RWPE1 (cell line): ENCODE results near the gene ENTPD7.
A peak's percentile ranks its signal among the peaks of the same experiment; 100 is the strongest.

Source experiments
- CTCF ChIA-PET: fragments of 350-600 bp; sonication (Branson Sonifier 250); formaldehyde crosslinking; extraction: SDS; loops from one replicate; lab custom pipeline; 2021; lab: Yijun Ruan, JAX
- POLR2A ChIA-PET: fragments of 400-600 bp; formaldehyde crosslinking; extraction: SDS; loops from one replicate; lab custom pipeline; 2020; ENCODE audit warnings: antibody characterized with exemption; ENCODE audit not compliant: low non-redundant PET; lab: Yijun Ruan, JAX
- DNase-seq: peaks from one replicate; pipeline ENCODE4 v3.0.0; 2012; ENCODE audit warnings: low spot score
- H3K27ac ChIP-seq: fragments of 450-650 bp; 2 replicates; pipeline ENCODE4 v1.5.1; 2017
- TF ChIP-seq, protein P1 (sequence below): fragments of 450-650 bp; conservative IDR thresholded peaks from 2 replicates; pipeline ENCODE4 v1.5.1; 2017; ENCODE audit warnings: low read depth, mild to moderate bottlenecking

Gene ENTPD7

DNA sequence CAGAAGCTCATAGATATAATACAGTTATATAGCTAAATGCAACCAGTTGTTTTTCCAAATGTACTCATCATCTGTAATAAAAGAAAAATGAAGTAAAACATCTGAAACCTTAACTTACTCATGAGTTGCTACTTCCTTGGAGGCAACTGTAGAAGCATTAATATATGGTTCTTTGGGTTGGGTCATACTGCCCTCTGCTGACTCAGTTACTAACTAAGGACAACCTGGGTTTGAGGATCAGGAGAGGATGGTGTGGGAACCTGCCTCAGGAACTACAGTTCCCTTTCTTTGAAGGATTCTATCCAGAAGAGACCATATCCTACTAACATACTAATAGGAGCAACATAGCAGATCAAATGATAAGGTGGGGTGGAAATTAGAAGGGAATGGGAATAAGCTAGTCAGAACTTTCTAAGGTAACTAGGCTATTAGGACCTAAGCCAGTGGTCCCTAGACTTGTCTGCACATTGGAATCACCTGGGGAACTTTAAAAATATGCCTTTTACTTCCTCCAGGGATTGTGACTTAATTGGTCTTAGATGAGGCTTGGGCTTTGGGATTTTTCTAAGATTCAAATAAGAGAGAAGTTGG is 51.9 kb downstream of the ENTPD7 start:
- POLR2A ChIA-PET: no interaction called here
- peak; percentile 50 for DNase-seq

GRCh38 chr10:99714446-99714845 is 55.1 kb downstream of the ENTPD7 start:
- H3K27ac ChIP-seq: no peak overlapping the region
- ChIA-PET CTCF (interaction anchor here (0.6 to 0.7 kb wide), 2 partner anchors 356 to 819 kb away, joined by 3 to 6 read pairs; no protein-coding TSS in a partner anchor), POLR2A (no interaction called here)
- no peak for DNase-seq
- TF ChIP-seq, protein P1, sequence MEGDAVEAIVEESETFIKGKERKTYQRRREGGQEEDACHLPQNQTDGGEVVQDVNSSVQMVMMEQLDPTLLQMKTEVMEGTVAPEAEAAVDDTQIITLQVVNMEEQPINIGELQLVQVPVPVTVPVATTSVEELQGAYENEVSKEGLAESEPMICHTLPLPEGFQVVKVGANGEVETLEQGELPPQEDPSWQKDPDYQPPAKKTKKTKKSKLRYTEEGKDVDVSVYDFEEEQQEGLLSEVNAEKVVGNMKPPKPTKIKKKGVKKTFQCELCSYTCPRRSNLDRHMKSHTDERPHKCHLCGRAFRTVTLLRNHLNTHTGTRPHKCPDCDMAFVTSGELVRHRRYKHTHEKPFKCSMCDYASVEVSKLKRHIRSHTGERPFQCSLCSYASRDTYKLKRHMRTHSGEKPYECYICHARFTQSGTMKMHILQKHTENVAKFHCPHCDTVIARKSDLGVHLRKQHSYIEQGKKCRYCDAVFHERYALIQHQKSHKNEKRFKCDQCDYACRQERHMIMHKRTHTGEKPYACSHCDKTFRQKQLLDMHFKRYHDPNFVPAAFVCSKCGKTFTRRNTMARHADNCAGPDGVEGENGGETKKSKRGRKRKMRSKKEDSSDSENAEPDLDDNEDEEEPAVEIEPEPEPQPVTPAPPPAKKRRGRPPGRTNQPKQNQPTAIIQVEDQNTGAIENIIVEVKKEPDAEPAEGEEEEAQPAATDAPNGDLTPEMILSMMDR: no peak

More for the DNA sequence above, 51.9 kb downstream of the ENTPD7 start:
- CTCF ChIA-PET: interaction anchor here (0.6 to 1.4 kb wide), 8 partner anchors 12 to 152 kb away, joined by 3 to 6 read pairs (median 4); no protein-coding TSS in a partner anchor
- no peak overlapping the region for H3K27ac ChIP-seq
- TF ChIP-seq, protein P1: peak; percentile 69

DNA sequence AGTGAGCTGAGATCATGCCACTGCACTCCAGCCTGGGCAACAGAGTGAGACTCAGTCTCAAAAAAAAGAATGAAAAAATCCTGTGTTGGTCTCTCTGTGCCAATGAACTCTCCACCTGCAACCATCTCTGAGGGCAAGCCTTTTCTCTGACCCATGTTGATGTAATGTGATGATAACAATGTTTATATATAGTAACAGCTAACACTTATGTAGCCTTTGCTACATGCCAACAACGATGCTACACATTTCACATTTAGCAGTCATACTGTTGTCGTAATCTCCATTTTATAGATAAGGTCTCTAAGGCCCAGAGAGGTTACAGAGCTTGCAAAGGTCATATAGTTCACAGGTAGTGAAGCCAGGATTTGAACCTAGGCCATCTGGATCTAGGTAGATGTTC is 61.1 kb downstream of the ENTPD7 start:
- ChIA-PET POLR2A (interaction anchor here (1.0 kb wide), 1 partner anchor 99 kb away, joined by 4 read pairs; no protein-coding TSS in a partner anchor), CTCF (interaction anchor here (0.6 kb wide), 1 partner anchor 1962 kb away, joined by 5 read pairs; no protein-coding TSS in a partner anchor)
- no peak overlapping the region for H3K27ac ChIP-seq
- no peak for DNase-seq
- TF ChIP-seq, protein P1: no peak

- DNase-seq: no peak
- TF ChIP-seq, protein P1: no peak
- ChIA-PET POLR2A (interaction anchor here (0.7 kb wide), 1 partner anchor 10 kb away, joined by 3 read pairs; no protein-coding TSS in a partner anchor), CTCF (interaction anchor here (0.7 kb wide), 1 partner anchor 1970 kb away, joined by 5 read pairs; no protein-coding TSS in a partner anchor)
- H3K27ac ChIP-seq: no peak overlapping the region
Measured at GRCh38 chr10:99730026-99730425, 70.7 kb downstream of the ENTPD7 start.

DNA sequence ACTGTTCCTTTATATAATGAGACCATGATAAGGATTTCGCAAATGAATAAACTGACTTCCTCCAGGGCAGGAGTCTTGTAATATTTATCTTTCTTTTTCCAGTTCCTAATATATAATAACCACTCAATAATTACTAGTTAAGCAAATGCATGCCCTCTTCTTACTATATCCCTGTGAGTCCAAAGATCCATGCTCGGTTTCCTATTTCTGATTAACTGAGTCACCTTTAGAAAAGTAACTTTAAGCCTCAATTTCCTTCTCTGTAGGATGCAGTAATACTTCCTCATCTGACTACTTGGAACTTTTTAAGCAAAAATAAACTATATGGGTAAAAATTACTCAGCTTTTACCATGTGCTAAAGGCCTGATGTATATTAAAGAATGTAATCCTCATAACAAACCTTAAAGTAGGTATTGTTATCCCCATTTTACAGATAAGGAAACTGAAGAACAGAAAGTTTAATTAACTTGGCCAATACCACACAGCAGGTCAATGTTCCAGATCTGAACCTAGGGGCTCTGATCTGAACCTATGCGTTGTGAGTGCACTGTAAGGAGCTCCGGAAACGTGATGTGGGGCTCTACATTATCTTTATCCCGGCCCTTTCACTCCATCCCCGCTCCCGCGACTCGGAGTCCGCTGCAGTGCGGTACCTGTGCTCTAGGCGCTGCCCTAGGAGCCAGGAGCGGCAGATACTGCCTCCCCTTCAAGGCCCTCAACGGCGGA is 72.2 kb downstream of the ENTPD7 start:
- ChIA-PET CTCF (no interaction called here), POLR2A (interaction anchor here (0.5 to 0.9 kb wide), 4 partner anchors 36 to 803 kb away, joined by 3 to 4 read pairs (median 3); partner anchors contain the start of gene SLC25A28)
- TF ChIP-seq, protein P1: no peak
- H3K27ac ChIP-seq: peak overlapping the region; percentile 96
- DNase-seq: no peak
